ENCODE data around the gene CALM3.

- TF ChIP-seq CTCF (IDR thresholded peaks at IDR 0.05; ENCODE audit: low read length) = no peak
- no peak for TF ChIP-seq EZH2 (optimal IDR thresholded peaks at IDR 0.05; ENCODE audit: low read depth, low read length)
These were observed 1.3 kb upstream of the CALM3 start for GRCh38 chr19:46599716-46600373.
